NB4 (cell line): Measurements from ENCODE around the gene JPT2.

Source experiments
- DNase-seq: peaks from one replicate; pipeline ENCODE4 v3.0.0; 2010; ENCODE audit warnings: low read depth
- H3K4me3 ChIP-seq: one replicate; pipeline ENCODE4 v1.5.1; 2011; ENCODE audit warnings: mild to moderate bottlenecking, low read depth, low read length, moderate library complexity
- CTCF ChIP-seq: IDR thresholded peaks from one replicate; pipeline ENCODE4 v1.5.1; 2012; ENCODE audit warnings: low read depth, low read length
- MAX ChIP-seq: IDR thresholded peaks from 2 replicates; pipeline ENCODE4 v1.6.1; 2011; ENCODE audit warnings: low read depth, low read length
- MYC ChIP-seq: IDR thresholded peaks from 2 replicates; pipeline ENCODE4 v1.6.1; 2011; ENCODE audit warnings: low read depth, low read length
- POLR2A ChIP-seq: IDR thresholded peaks from 2 replicates; pipeline ENCODE4 v1.6.1; 2011; ENCODE audit warnings: mild to moderate bottlenecking; ENCODE audit not compliant: insufficient read length; ENCODE audit errors: extremely low read depth

JPT2 gene

GRCh38 chr16:1653023-1653422, 25.1 kb upstream of the JPT2 start:
- H3K4me3 ChIP-seq = no peak overlapping the region
- TF ChIP-seq CTCF = no peak
- no peak for DNase-seq

GRCh38 chr16:1654505-1655268, 23.4 kb upstream of the JPT2 start:
- H3K4me3 ChIP-seq = no peak overlapping the region
- DNase-seq = no peak
- no peak for TF ChIP-seq CTCF

- no peak overlapping the region for H3K4me3 ChIP-seq
- no peak for DNase-seq
- no peak for TF ChIP-seq MAX
- TF ChIP-seq POLR2A = no peak
- TF ChIP-seq MYC = no peak
- no peak for TF ChIP-seq CTCF
Measured at GRCh38 chr16:1655269-1655807, 22.7 kb upstream of the JPT2 start.

- DNase-seq = no peak
- no peak for TF ChIP-seq MYC
- TF ChIP-seq MAX = no peak
- H3K4me3 ChIP-seq = no peak overlapping the region
Measured at GRCh38 chr16:1655909-1656807, 21.9 kb upstream of the JPT2 start.

- no peak overlapping the region for H3K4me3 ChIP-seq
- DNase-seq = no peak
- TF ChIP-seq MYC (no peak), POLR2A (no peak), CTCF (no peak), MAX (no peak)
Measured at GRCh38 chr16:1656808-1657617, 21.1 kb upstream of the JPT2 start.

- DNase-seq = no peak
- no peak for TF ChIP-seq POLR2A
- no peak for TF ChIP-seq MAX
- TF ChIP-seq MYC = no peak
- TF ChIP-seq CTCF = no peak
- no peak overlapping the region for H3K4me3 ChIP-seq
Measured at GRCh38 chr16:1657841-1658240, 20.2 kb upstream of the JPT2 start.
